ENCODE results near the gene PECR.

GRCh38 chr2:216014006-216014405 lies 67.6 kb downstream of the PECR start:
- TF ChIP-seq CTCF (conservative IDR thresholded peaks at IDR 0.05; ENCODE audit: low read depth, low read length) (no peak), EZH2 (IDR thresholded peaks at IDR 0.05; ENCODE audit: low read length, unreplicated experiment) (no peak), EZH2phosphoT487 (IDR thresholded peaks at IDR 0.05; ENCODE audit: borderline replicate concordance, low read length) (no peak)
